Activated effector memory CD4-positive, alpha-beta T cell treated with anti-CD3 and anti-CD28 coated beads, Interleukin-2, amount 50 U/mL, for 16 hours (primary cell): ENCODE measurements around the gene PLA2G12B.

Source experiments
- DNase-seq: peaks from one replicate; pipeline ENCODE4 v3.0.0-alpha.2; 2020

The PLA2G12B gene

DNA sequence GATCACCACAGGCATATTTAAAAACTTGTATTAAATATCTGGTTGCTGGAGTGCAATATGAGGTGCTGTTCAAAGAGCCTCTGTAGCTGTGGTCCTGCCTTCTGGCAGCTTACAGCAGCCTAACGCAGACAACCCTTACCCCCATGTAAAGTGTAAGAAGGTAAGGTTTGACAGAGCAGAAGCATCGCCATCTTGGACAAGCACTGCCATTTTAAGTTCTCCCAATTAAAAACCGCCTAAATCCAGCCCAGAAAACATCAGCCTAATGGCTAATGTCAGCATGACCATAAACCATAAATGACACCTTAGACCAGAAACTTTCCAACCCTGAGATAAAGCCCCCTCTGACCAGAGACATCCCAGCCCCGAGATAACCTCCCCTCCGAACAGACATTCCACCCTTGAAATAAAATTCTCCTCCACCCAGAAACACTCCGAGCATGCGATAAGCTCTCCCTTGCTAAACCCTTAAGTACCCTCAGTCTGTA is 66.4 kb downstream of the PLA2G12B start:
- no peak for DNase-seq

DNA sequence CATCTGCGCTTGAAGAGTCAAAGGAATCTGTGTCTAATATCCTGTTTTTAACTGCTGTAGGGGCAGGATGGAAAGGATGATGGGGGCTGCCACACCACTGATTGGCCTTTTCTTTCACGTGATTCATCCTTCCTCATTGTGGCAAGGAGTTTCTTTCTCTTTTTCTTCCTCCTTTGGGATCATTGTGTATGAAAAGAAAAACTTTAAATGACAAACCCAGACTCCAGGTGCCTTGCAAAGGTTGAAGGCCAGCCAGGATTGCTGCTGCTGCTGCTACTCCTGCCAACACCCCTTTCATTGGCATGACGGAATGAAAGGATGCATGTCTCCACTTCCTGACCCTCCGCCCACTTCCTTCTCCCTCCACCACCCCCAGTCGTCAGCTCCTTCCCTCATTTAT is 67.6 kb downstream of the PLA2G12B start:
- DNase-seq = no peak

DNA sequence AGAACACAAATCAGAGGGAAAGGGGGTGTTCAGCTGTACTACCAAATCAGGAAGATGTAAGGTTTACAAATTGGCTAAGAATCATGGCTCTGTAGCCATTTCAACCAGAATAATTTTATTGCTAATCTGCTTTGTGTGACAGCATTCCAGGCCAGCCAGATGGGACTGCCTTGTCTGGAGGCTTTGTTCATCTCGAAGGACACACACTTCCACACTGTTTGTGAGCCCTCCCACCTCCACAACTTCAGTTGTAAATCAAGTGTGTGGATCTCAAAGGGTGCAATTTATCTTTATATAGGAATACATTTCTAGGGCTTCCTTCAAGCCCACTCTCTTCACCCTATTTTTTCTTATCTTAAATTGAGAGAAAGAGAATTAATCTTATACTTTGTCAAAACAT is 68.0 kb downstream of the PLA2G12B start:
- no peak for DNase-seq

DNA sequence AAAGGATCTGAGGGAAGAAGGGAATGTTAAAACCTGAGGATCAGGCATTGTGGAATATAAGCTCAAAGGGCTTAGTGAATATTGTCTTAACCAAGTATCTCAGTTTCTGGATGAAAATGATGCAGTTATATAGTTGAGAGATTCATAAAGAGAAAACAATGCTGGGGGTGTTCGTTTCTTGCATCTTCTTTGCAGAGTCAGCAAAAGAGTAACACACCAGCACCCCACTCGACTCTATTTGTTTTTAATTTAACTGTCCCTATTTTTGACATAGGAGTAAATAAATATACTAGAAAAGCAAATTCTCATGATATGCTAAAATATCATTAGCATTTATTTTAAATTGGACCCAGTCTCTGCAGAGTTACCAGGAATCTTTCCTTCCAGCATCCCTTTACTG is 68.7 kb downstream of the PLA2G12B start:
- no peak for DNase-seq
